ENCODE results near the gene HABP4.

- TF ChIP-seq CTCF (IDR thresholded peaks at IDR 0.05), result no peak
- no peak for TF ChIP-seq POLR2A (IDR thresholded peaks at IDR 0.05)
- no peak for TF ChIP-seq POLR2AphosphoS5 (IDR thresholded peaks at IDR 0.05)
Observed at GRCh38 chr9:96440671-96441199, 9.2 kb upstream of the HABP4 start.
